GM12878 (cell line): Measurements from ENCODE around the gene IQCK.

Source experiments
- CEBPZ ChIP-seq: fragments of 150-350 bp; IDR thresholded peaks from 2 replicates; pipeline ENCODE4 v1.6.1; 2016; ENCODE audit warnings: low read depth, low read length
- CHD1 ChIP-seq: IDR thresholded peaks from 2 replicates; pipeline ENCODE4 v1.6.1; 2012; ENCODE audit warnings: low read depth, low read length, improper control_type of control experiment
- CREB1 ChIP-seq: IDR thresholded peaks from 2 replicates; pipeline ENCODE4 v1.6.1; 2012; ENCODE audit warnings: low read depth, mild to moderate bottlenecking, inconsistent platforms
- CTCF ChIP-seq, 3 experiments: IDR thresholded peaks in 2 of 3; conservative IDR thresholded peaks in 1 of 3; 2 replicates each; pipeline ENCODE4 v1.5.1; 2011; ENCODE audit warnings: low read depth in 3 of 3, low read length in 3 of 3, mild to moderate bottlenecking in 3 of 3, control low read depth in 2 of 3, moderate library complexity in 2 of 3, inconsistent platforms in 1 of 3, mixed read lengths in 1 of 3; ENCODE audit not compliant: control insufficient read depth in 2 of 3, insufficient read depth in 1 of 3; ENCODE audit errors: extremely low read depth in 1 of 3
- EP300 ChIP-seq, 2 experiments: fragments of 150-350 bp in 1 of 2; IDR thresholded peaks; 2 replicates each; pipeline ENCODE4 v1.6.1; 2011 to 2012; ENCODE audit warnings: low read depth in 2 of 2, low read length in 2 of 2, borderline replicate concordance in 1 of 2, improper control_type of control experiment in 1 of 2, inconsistent platforms in 1 of 2; ENCODE audit not compliant: control insufficient read depth in 1 of 2
- ESRRA ChIP-seq: IDR thresholded peaks from 2 replicates; pipeline ENCODE4 v1.6.1; 2012; ENCODE audit warnings: mild to moderate bottlenecking, low read length, improper control_type of control experiment
- EZH2 ChIP-seq: IDR thresholded peaks from 2 replicates; pipeline ENCODE4 v1.6.1; 2012; ENCODE audit warnings: low read depth, mild to moderate bottlenecking, control low read depth, inconsistent platforms, low read length, borderline replicate concordance; ENCODE audit not compliant: control insufficient read depth
- FOS ChIP-seq: IDR thresholded peaks from 3 replicates; pipeline ENCODE4 v1.6.1; 2011; ENCODE audit warnings: borderline replicate concordance; ENCODE audit not compliant: insufficient read length; ENCODE audit errors: extremely low read depth
- MAX ChIP-seq: IDR thresholded peaks from 2 replicates; pipeline ENCODE4 v1.6.1; 2012; ENCODE audit warnings: low read depth, low read length, improper control_type of control experiment
- POLR2A ChIP-seq: IDR thresholded peaks from 2 replicates; pipeline ENCODE4 v1.6.1; 2011; ENCODE audit warnings: low read depth, mild to moderate bottlenecking, low read length
- POLR2AphosphoS5 ChIP-seq: IDR thresholded peaks from 2 replicates; pipeline ENCODE4 v1.6.1; 2011; ENCODE audit warnings: mild to moderate bottlenecking, low read length, inconsistent platforms
- SMARCA5 ChIP-seq: fragments of 450-650 bp; IDR thresholded peaks from 2 replicates; pipeline ENCODE4 v1.6.1; 2017; ENCODE audit warnings: mild to moderate bottlenecking
- YY1 ChIP-seq: IDR thresholded peaks from 2 replicates; pipeline ENCODE4 v1.6.1; 2011; ENCODE audit warnings: low read depth, mild to moderate bottlenecking, low read length

GRCh38 chr16:19860166-19861041 lies 142.3 kb downstream of the IQCK start:
- TF ChIP-seq CTCF (IDR thresholded peaks at IDR 0.05 in 2 of 3, conservative IDR thresholded peaks at IDR 0.05 in 1 of 3; ENCODE audit: control insufficient read depth in 2 of 3, extremely low read depth in 1 of 3, insufficient read depth in 1 of 3, low read depth in 3 of 3, low read length in 3 of 3) (no peak), CHD1 (no peak), CREB1 (no peak), EP300 (IDR thresholded peaks at IDR 0.05; ENCODE audit: borderline replicate concordance in 1 of 2, control insufficient read depth in 1 of 2, low read depth in 2 of 2, low read length in 2 of 2) (no peak), YY1 (no peak), FOS (no peak), CEBPZ (no peak), ESRRA (no peak), POLR2A (no peak), EZH2 (no peak), POLR2AphosphoS5 (no peak), MAX (no peak), SMARCA5 (no peak)
